Measurements from ENCODE around the gene EGFR.
A peak's percentile ranks its signal among the peaks of the same experiment; 100 is the strongest.

Gene EGFR

GRCh38 chr7:55063061-55063460 lies 44.2 kb downstream of the EGFR start:
- no peak for DNase-seq (ENCODE audit: low read depth)

- no peak for DNase-seq (ENCODE audit: low read depth)
Measured at GRCh38 chr7:55063633-55064032, 44.8 kb downstream of the EGFR start.

GRCh38 chr7:55065079-55065478 lies 46.3 kb downstream of the EGFR start:
- peak; percentile 84 for DNase-seq (ENCODE audit: low read depth)

- DNase-seq (ENCODE audit: low read depth) = peak; percentile 86
Measured at GRCh38 chr7:55065511-55066229, 46.9 kb downstream of the EGFR start.

GRCh38 chr7:55066524-55066923 lies 47.7 kb downstream of the EGFR start:
- no peak for DNase-seq (ENCODE audit: low read depth)

- no peak for DNase-seq (ENCODE audit: low read depth)
Measured at GRCh38 chr7:55066938-55067337, 48.1 kb downstream of the EGFR start.

- no peak for DNase-seq (ENCODE audit: low read depth)
Measured at GRCh38 chr7:55067748-55068147, 48.9 kb downstream of the EGFR start.

GRCh38 chr7:55069271-55069792 lies 50.5 kb downstream of the EGFR start:
- DNase-seq (ENCODE audit: low read depth) = no peak

GRCh38 chr7:55070271-55070743 lies 51.5 kb downstream of the EGFR start:
- no peak for DNase-seq (ENCODE audit: low read depth)

GRCh38 chr7:55070854-55071253 lies 52.0 kb downstream of the EGFR start:
- DNase-seq (ENCODE audit: low read depth) = no peak

GRCh38 chr7:55071411-55072175 lies 52.8 kb downstream of the EGFR start:
- DNase-seq (ENCODE audit: low read depth) = no peak

GRCh38 chr7:55072251-55072650 lies 53.4 kb downstream of the EGFR start:
- no peak for DNase-seq (ENCODE audit: low read depth)

GRCh38 chr7:55073051-55073511 lies 54.3 kb downstream of the EGFR start:
- peak; percentile 43 for DNase-seq (ENCODE audit: low read depth)

- DNase-seq (ENCODE audit: low read depth) = peak; percentile 88
Measured at GRCh38 chr7:55073976-55074528, 55.2 kb downstream of the EGFR start.

GRCh38 chr7:55075464-55076021 lies 56.7 kb downstream of the EGFR start:
- DNase-seq (ENCODE audit: low read depth) = no peak

GRCh38 chr7:55077561-55078410 lies 59.0 kb downstream of the EGFR start:
- DNase-seq (ENCODE audit: low read depth) = no peak

- DNase-seq (ENCODE audit: low read depth) = no peak
Measured at GRCh38 chr7:55078465-55079372, 59.9 kb downstream of the EGFR start.

GRCh38 chr7:55080000-55080623 lies 61.3 kb downstream of the EGFR start:
- DNase-seq (ENCODE audit: low read depth) = no peak

- no peak for DNase-seq (ENCODE audit: low read depth)
Measured at GRCh38 chr7:55081068-55081467, 62.3 kb downstream of the EGFR start.
